Fibroblast of lung (primary cell): ENCODE results near the gene MOB1A. TPM values are rescaled to one million over a fixed set of nuclear protein-coding genes. Genes with fewer than 3 reads are reported as not detected.

ENCODE experiments used
- DNase-seq, 2 donors: peaks; one replicate each; pipeline versions ENCODE4 v3.0.0 to v3.0.0-alpha.2; 2010; ENCODE audit warnings: low read depth in 2 of 2
- H2AFZ ChIP-seq: 2 replicates; pipeline ENCODE4 v1.5.1; 2012; ENCODE audit warnings: low read length, control low read depth, inconsistent platforms
- H3K27ac ChIP-seq: 2 replicates; pipeline ENCODE4 v1.5.1; 2011; ENCODE audit warnings: low read length, control low read depth; ENCODE audit not compliant: insufficient read depth
- H3K27me3 ChIP-seq: 2 replicates; pipeline ENCODE4 v1.5.1; 2011; ENCODE audit warnings: mild to moderate bottlenecking, low read length; ENCODE audit not compliant: control insufficient read depth, insufficient read depth
- H3K36me3 ChIP-seq: 2 replicates; pipeline ENCODE4 v1.5.1; 2011; ENCODE audit warnings: low read length; ENCODE audit not compliant: control insufficient read depth, insufficient read depth
- H3K4me1 ChIP-seq: 2 replicates; pipeline ENCODE4 v1.5.1; 2011; ENCODE audit warnings: low read length; ENCODE audit not compliant: control insufficient read depth, insufficient read depth; ENCODE audit errors: extremely low read depth
- H3K4me2 ChIP-seq: 2 replicates; pipeline ENCODE4 v1.5.1; 2011; ENCODE audit warnings: low read length, control low read depth; ENCODE audit not compliant: insufficient read depth; ENCODE audit errors: extremely low read depth
- H3K4me3 ChIP-seq, 4 experiments: fragments of 200-600 bp in 1 of 4; sonication (generic) in 1 of 4; replicated peaks in 1 of 4; 2 replicates each; pipeline ENCODE4 v1.5.1; 2011 to 2016; ENCODE audit warnings: low read length in 4 of 4, low read depth in 3 of 4, mild to moderate bottlenecking in 3 of 4, control low read depth in 2 of 4, inconsistent platforms in 1 of 4, mixed read lengths in 1 of 4; ENCODE audit not compliant: insufficient read depth in 1 of 4; ENCODE audit errors: control extremely low read depth in 1 of 4
- H3K79me2 ChIP-seq: 2 replicates; pipeline ENCODE4 v1.5.1; 2012; ENCODE audit warnings: mild to moderate bottlenecking, low read length, inconsistent platforms; ENCODE audit not compliant: control insufficient read depth, insufficient read depth
- H3K9ac ChIP-seq: 2 replicates; pipeline ENCODE4 v1.5.1; 2011; ENCODE audit warnings: mild to moderate bottlenecking, low read length, control low read depth; ENCODE audit not compliant: insufficient read depth
- H3K9me3 ChIP-seq: 2 replicates; pipeline ENCODE4 v1.5.1; 2012; ENCODE audit warnings: low read depth, low read length; ENCODE audit not compliant: control insufficient read depth, insufficient read depth
- H4K20me1 ChIP-seq: 2 replicates; pipeline ENCODE4 v1.5.1; 2011; ENCODE audit warnings: low read length; ENCODE audit not compliant: control insufficient read depth, insufficient read depth; ENCODE audit errors: extremely low read depth
- CTCF ChIP-seq, 2 donors: IDR thresholded peaks in 1 of 2; conservative IDR thresholded peaks in 1 of 2; 1 replicate in 1 of 2; 2 replicates in 1 of 2; pipeline ENCODE4 v1.5.1; 2011 to 2012; ENCODE audit warnings: low read length in 2 of 2, control low read depth in 1 of 2, inconsistent platforms in 1 of 2, low read depth in 1 of 2, mild to moderate bottlenecking in 1 of 2
- EZH2 ChIP-seq: IDR thresholded peaks from 2 replicates; pipeline ENCODE4 v1.5.1; 2012; ENCODE audit warnings: low read length, control low read depth, mild to moderate bottlenecking; ENCODE audit errors: missing control alignments
- polyA plus RNA-seq, 2 donors: library from polyadenylated mRNA; depleted of rRNA in 1 of 2; stranded (reverse) in 1 of 2; unstranded in 1 of 2; fragments of >200 nt; gene quantifications; 2 replicates each; pipeline ENCODE4 v1.2.1, GENCODE V29; 2011 to 2012; ENCODE audit warnings: missing spikeins in 1 of 2
- total RNA-seq: library from RNA; depleted of rRNA; stranded (reverse); fragments of >200 nt; gene quantifications from 2 replicates; pipeline ENCODE4 v1.2.1, GENCODE V29; 2014

Gene MOB1A
- total and polyA plus RNA-seq, 2 donors (not counting 1 experiment from before 2014, with no cell fraction given): 80.3 to 87.4 TPM

GRCh38 chr2:74168739-74169138 lies 9.9 kb downstream of the MOB1A start:
- peaks cover 14% of the 10 kb centered on the region for H3K79me2 ChIP-seq
- no peak for DNase-seq
- H3K27ac ChIP-seq: no peak overlapping the region
- no peaks in the 10 kb centered on the region for H3K27me3 ChIP-seq
- peaks cover 10% of the 10 kb centered on the region for H3K36me3 ChIP-seq
- no peak overlapping the region for H3K9ac ChIP-seq
- no peak overlapping the region for H3K4me2 ChIP-seq
- no peak overlapping the region for H3K4me3 ChIP-seq
- no peaks in the 10 kb centered on the region for H3K9me3 ChIP-seq
- no peaks in the 10 kb centered on the region for H3K4me1 ChIP-seq
- TF ChIP-seq EZH2 (no peak), CTCF (conservative IDR thresholded peaks at IDR 0.05 in 1 of 2, IDR thresholded peaks at IDR 0.05 in 1 of 2; ENCODE audit: low read depth in 1 of 2, low read length in 2 of 2) (no peak)
- H2AFZ ChIP-seq: no peak overlapping the region
- no peaks in the 10 kb centered on the region for H4K20me1 ChIP-seq

GRCh38 chr2:74164761-74165160 lies 13.9 kb downstream of the MOB1A start:
- Histone ChIP-seq H4K20me1 (no peaks in the 10 kb centered on the region), H3K27ac (no peak overlapping the region), H3K79me2 (no peaks in the 10 kb centered on the region), H3K9ac (no peak overlapping the region), H3K27me3 (no peaks in the 10 kb centered on the region), H3K4me3 (no peak overlapping the region), H3K4me2 (no peak overlapping the region), H3K9me3 (no peaks in the 10 kb centered on the region), H2AFZ (no peak overlapping the region), H3K4me1 (no peaks in the 10 kb centered on the region), H3K36me3 (peaks cover 7% of the 10 kb centered on the region)
- no peak for TF ChIP-seq CTCF (conservative IDR thresholded peaks at IDR 0.05 in 1 of 2, IDR thresholded peaks at IDR 0.05 in 1 of 2; ENCODE audit: low read depth in 1 of 2, low read length in 2 of 2)
- no peak for TF ChIP-seq EZH2
- no peak for DNase-seq

GRCh38 chr2:74162951-74163350 lies 15.7 kb downstream of the MOB1A start:
- H3K36me3 ChIP-seq: peaks cover 7% of the 10 kb centered on the region
- H3K4me2 ChIP-seq: no peak overlapping the region
- H2AFZ ChIP-seq: no peak overlapping the region
- no peak overlapping the region for H3K27ac ChIP-seq
- no peaks in the 10 kb centered on the region for H4K20me1 ChIP-seq
- H3K9ac ChIP-seq: no peak overlapping the region
- no peaks in the 10 kb centered on the region for H3K79me2 ChIP-seq
- DNase-seq: no peak
- no peaks in the 10 kb centered on the region for H3K27me3 ChIP-seq
- TF ChIP-seq CTCF (conservative IDR thresholded peaks at IDR 0.05 in 1 of 2, IDR thresholded peaks at IDR 0.05 in 1 of 2; ENCODE audit: low read depth in 1 of 2, low read length in 2 of 2) (no peak), EZH2 (no peak)
- H3K9me3 ChIP-seq: no peaks in the 10 kb centered on the region
- H3K4me3 ChIP-seq: no peak overlapping the region
- no peaks in the 10 kb centered on the region for H3K4me1 ChIP-seq
